ENCODE measurements around the gene IL6ST. TPM values are rescaled to one million over a fixed set of nuclear protein-coding genes. Genes with fewer than 3 reads are reported as not detected.
"Not testable (repeated sequence)": the region's sequence is repeated elsewhere in the genome, so short reads cannot be mapped to it uniquely, and the experiment has no call there.

The IL6ST gene
- 100 to 1,000 TPM; 117 to 130 TPM for total RNA-seq

- H3K36me3 Mint-ChIP-seq (ENCODE audit: low read depth) = peaks cover 58% of the 10 kb centered on the region
- ChIA-PET POLR2A (interaction anchor here (0.5 to 1.0 kb wide), 3 partner anchors 17 to 92 kb away, joined by 3 to 5 read pairs (median 4); no protein-coding TSS in a partner anchor), CTCF (interaction anchor here (0.6 to 2.6 kb wide), 6 partner anchors 10 to 866 kb away, joined by 3 to 8 read pairs (median 4); no protein-coding TSS in a partner anchor)
- H3K4me3 Mint-ChIP-seq = peak within 1 kb of the TSS; percentile 96
- H3K9me3 Mint-ChIP-seq = peaks cover 4% of the 10 kb centered on the region
- H3K4me1 Mint-ChIP-seq = peaks cover 53% of the 10 kb centered on the region
- no peaks in the 10 kb centered on the region for H3K27me3 Mint-ChIP-seq
- H3K27ac Mint-ChIP-seq = peak within 1 kb of the TSS; percentile 98
- DNase-seq = peak; percentile 62
Measured at GRCh38 chr5:55994495-55994997, at the start of gene IL6ST. TSS of gene IL6ST (minus strand) at chr5:55994963. CDS start at chr5:55976278, 18,685 bp downstream.

- CTCF ChIA-PET = no interaction called here
- POLR2A ChIA-PET = no interaction called here
- Mint-ChIP-seq H3K9me3 (peaks cover 1% of the 10 kb centered on the region), H3K27ac (no peak overlapping the region), H3K4me1 (peaks cover 25% of the 10 kb centered on the region), H3K27me3 (peaks cover 6% of the 10 kb centered on the region), H3K36me3 (ENCODE audit: low read depth) (peaks cover 6% of the 10 kb centered on the region), H3K4me3 (no peak overlapping the region)
- no peak for DNase-seq
Measured at GRCh38 chr5:56039985-56040384, 45.2 kb upstream of the IL6ST start.

GRCh38 chr5:56038206-56038605 lies 43.4 kb upstream of the IL6ST start:
- POLR2A ChIA-PET; H3K27me3 Mint-ChIP-seq; H3K9me3 Mint-ChIP-seq; H3K4me3 Mint-ChIP-seq; H3K27ac Mint-ChIP-seq; DNase-seq; H3K36me3 Mint-ChIP-seq (ENCODE audit: low read depth): not testable (repeated sequence)
- CTCF ChIA-PET = interaction anchor here (1.3 kb wide), 1 partner anchor 30 kb away, joined by 3 read pairs; no protein-coding TSS in a partner anchor
- H3K4me1 Mint-ChIP-seq = peaks cover 11% of the 10 kb centered on the region

GRCh38 chr5:56037531-56038010 lies 42.8 kb upstream of the IL6ST start:
- Mint-ChIP-seq H3K9me3 (no peaks in the 10 kb centered on the region), H3K36me3 (ENCODE audit: low read depth) (peaks cover 3% of the 10 kb centered on the region), H3K27me3 (peaks cover under 1% of the 10 kb centered on the region), H3K27ac (no peak overlapping the region), H3K4me3 (no peak overlapping the region), H3K4me1 (peaks cover 9% of the 10 kb centered on the region)
- DNase-seq = no peak
- ChIA-PET POLR2A (no interaction called here), CTCF (interaction anchor here (1.3 kb wide), 1 partner anchor 30 kb away, joined by 3 read pairs; no protein-coding TSS in a partner anchor)

- H3K4me1 Mint-ChIP-seq; H3K9me3 Mint-ChIP-seq; H3K4me3 Mint-ChIP-seq; H3K27ac Mint-ChIP-seq; H3K36me3 Mint-ChIP-seq (ENCODE audit: low read depth); DNase-seq; POLR2A ChIA-PET; H3K27me3 Mint-ChIP-seq: not testable (repeated sequence)
- CTCF ChIA-PET = interaction anchor here (0.7 kb wide), 1 partner anchor 55 kb away, joined by 3 read pairs; no protein-coding TSS in a partner anchor
Measured at GRCh38 chr5:56035394-56035793, 40.6 kb upstream of the IL6ST start.

- CTCF ChIA-PET = interaction anchor here (0.6 kb wide), 1 partner anchor 61 kb away, joined by 3 read pairs; no protein-coding TSS in a partner anchor
- H3K4me3 Mint-ChIP-seq; DNase-seq; H3K36me3 Mint-ChIP-seq (ENCODE audit: low read depth); H3K9me3 Mint-ChIP-seq; H3K27me3 Mint-ChIP-seq; H3K27ac Mint-ChIP-seq; POLR2A ChIA-PET: not testable (repeated sequence)
- peaks cover 14% of the 10 kb centered on the region for H3K4me1 Mint-ChIP-seq
Measured at GRCh38 chr5:56029871-56030630, 35.3 kb upstream of the IL6ST start.

GRCh38 chr5:56029457-56029856 lies 34.7 kb upstream of the IL6ST start:
- Mint-ChIP-seq H3K9me3 (no peaks in the 10 kb centered on the region), H3K4me1 (peaks cover 16% of the 10 kb centered on the region), H3K4me3 (no peak overlapping the region), H3K27me3 (peaks cover 10% of the 10 kb centered on the region), H3K36me3 (ENCODE audit: low read depth) (no peaks in the 10 kb centered on the region), H3K27ac (no peak overlapping the region)
- DNase-seq = no peak
- CTCF ChIA-PET = interaction anchor here (0.6 kb wide), 1 partner anchor 61 kb away, joined by 3 read pairs; no protein-coding TSS in a partner anchor
- POLR2A ChIA-PET = no interaction called here

GRCh38 chr5:56028708-56029107 lies 33.9 kb upstream of the IL6ST start:
- H3K27ac Mint-ChIP-seq = no peak overlapping the region
- CTCF ChIA-PET = interaction anchor here (1.4 kb wide), 1 partner anchor 120 kb away, joined by 3 read pairs; no protein-coding TSS in a partner anchor
- H3K27me3 Mint-ChIP-seq = peaks cover 14% of the 10 kb centered on the region
- H3K4me1 Mint-ChIP-seq = peaks cover 18% of the 10 kb centered on the region
- POLR2A ChIA-PET = no interaction called here
- no peaks in the 10 kb centered on the region for H3K36me3 Mint-ChIP-seq (ENCODE audit: low read depth)
- H3K9me3 Mint-ChIP-seq = no peaks in the 10 kb centered on the region
- DNase-seq = no peak
- no peak overlapping the region for H3K4me3 Mint-ChIP-seq

GRCh38 chr5:56026863-56027300 lies 32.1 kb upstream of the IL6ST start:
- Mint-ChIP-seq H3K9me3 (no peaks in the 10 kb centered on the region), H3K36me3 (ENCODE audit: low read depth) (no peaks in the 10 kb centered on the region), H3K27ac (no peak overlapping the region), H3K4me3 (no peak overlapping the region), H3K27me3 (peaks cover 23% of the 10 kb centered on the region), H3K4me1 (peaks cover 22% of the 10 kb centered on the region)
- ChIA-PET POLR2A (interaction anchor here (0.6 kb wide), 1 partner anchor 90 kb away, joined by 4 read pairs; no protein-coding TSS in a partner anchor), CTCF (interaction anchor here (0.5 to 0.6 kb wide), 5 partner anchors 16 to 1107 kb away, joined by 3 to 5 read pairs (median 4); no protein-coding TSS in a partner anchor)
- DNase-seq = no peak

- CTCF ChIA-PET = no interaction called here
- POLR2A ChIA-PET = no interaction called here
- H3K4me3 Mint-ChIP-seq = no peak overlapping the region
Measured at GRCh38 chr5:56025151-56025885, 30.6 kb upstream of the IL6ST start.

GRCh38 chr5:56024810-56025150 lies 30.0 kb upstream of the IL6ST start:
- peaks cover 24% of the 10 kb centered on the region for H3K4me1 Mint-ChIP-seq
- H3K27ac Mint-ChIP-seq = no peak overlapping the region
- POLR2A ChIA-PET = no interaction called here
- peaks cover 16% of the 10 kb centered on the region for H3K27me3 Mint-ChIP-seq
- H3K36me3 Mint-ChIP-seq (ENCODE audit: low read depth) = no peaks in the 10 kb centered on the region
- no peak overlapping the region for H3K4me3 Mint-ChIP-seq
- no peak for DNase-seq
- CTCF ChIA-PET = no interaction called here
- no peaks in the 10 kb centered on the region for H3K9me3 Mint-ChIP-seq

More at GRCh38 chr5:56025151-56025885, 30.6 kb upstream of the IL6ST start:
- H3K27me3 Mint-ChIP-seq = peaks cover 16% of the 10 kb centered on the region
- H3K4me1 Mint-ChIP-seq = peaks cover 24% of the 10 kb centered on the region
- no peak overlapping the region for H3K27ac Mint-ChIP-seq
- H3K36me3 Mint-ChIP-seq (ENCODE audit: low read depth) = no peaks in the 10 kb centered on the region
- no peaks in the 10 kb centered on the region for H3K9me3 Mint-ChIP-seq
- DNase-seq = no peak

GRCh38 chr5:56023296-56023695 lies 28.5 kb upstream of the IL6ST start:
- no peak overlapping the region for H3K27ac Mint-ChIP-seq
- H3K4me3 Mint-ChIP-seq = no peak overlapping the region
- ChIA-PET CTCF (interaction anchor here (0.6 to 2.3 kb wide), 4 partner anchors 10 to 71 kb away, joined by 3 to 9 read pairs (median 5); no protein-coding TSS in a partner anchor), POLR2A (no interaction called here)
- DNase-seq = no peak
- peaks cover 31% of the 10 kb centered on the region for H3K4me1 Mint-ChIP-seq
- H3K27me3 Mint-ChIP-seq = peaks cover 16% of the 10 kb centered on the region
- H3K9me3 Mint-ChIP-seq = no peaks in the 10 kb centered on the region
- H3K36me3 Mint-ChIP-seq (ENCODE audit: low read depth) = no peaks in the 10 kb centered on the region

Measured in activated CD4-positive, alpha-beta T cell treated with anti-CD3 and anti-CD28 coated beads, Interleukin-2, amount 10 ng/mL, durations not matched to agents 7 days and 5 days (primary cell).